Activated T-cell treated with anti-CD3 and anti-CD28 coated beads, Interleukin-2, amount 50 U/mL, for 24 hours (primary cell): Measurements from ENCODE around the gene TNS1.

ENCODE experiments used
- DNase-seq: peaks from one replicate; pipeline ENCODE4 v3.0.0-alpha.2; 2020
- H3K27ac Mint-ChIP-seq: 2 replicates; pipeline ENCODE4 v1.8.0; 2020; ENCODE audit warnings: mild to moderate bottlenecking, mixed read lengths
- H3K27me3 Mint-ChIP-seq: 2 replicates; pipeline ENCODE4 v1.8.0; 2020; ENCODE audit warnings: mixed read lengths
- H3K36me3 Mint-ChIP-seq: 2 replicates; pipeline ENCODE4 v1.8.0; 2020; ENCODE audit warnings: low read depth, mixed read lengths
- H3K4me1 Mint-ChIP-seq: 2 replicates; pipeline ENCODE4 v1.8.0; 2020; ENCODE audit warnings: low read depth, mixed read lengths
- H3K4me3 Mint-ChIP-seq: 2 replicates; pipeline ENCODE4 v1.8.0; 2020; ENCODE audit warnings: mild to moderate bottlenecking, moderate library complexity, mixed read lengths
- H3K9me3 Mint-ChIP-seq: 2 replicates; pipeline ENCODE4 v1.8.0; 2020; ENCODE audit warnings: mixed read lengths

The TNS1 gene

DNA sequence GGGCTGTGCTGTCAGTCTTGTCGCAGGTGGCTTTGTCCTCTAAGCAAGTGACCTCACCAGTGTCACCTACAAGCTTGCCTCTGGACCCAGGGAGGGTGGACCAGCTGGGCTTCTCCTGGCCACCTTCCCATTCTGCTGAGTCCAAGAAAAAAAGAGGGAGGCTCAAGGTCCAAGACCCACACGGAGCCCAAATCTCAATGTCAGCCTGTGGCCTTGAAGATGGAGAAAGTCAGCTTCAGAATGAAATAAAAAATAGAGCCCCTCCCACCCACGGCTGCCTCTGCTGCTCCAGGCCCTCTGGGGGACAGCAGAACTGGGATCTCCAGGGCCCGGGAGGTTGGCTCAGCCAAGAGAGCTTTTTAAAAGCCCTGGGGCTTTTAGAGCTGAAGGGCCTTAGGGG, 145.9 kb downstream of the TNS1 start:
- Mint-ChIP-seq H3K4me1 (no peaks in the 10 kb centered on the region), H3K27me3 (peaks cover 2% of the 10 kb centered on the region), H3K4me3 (no peak overlapping the region), H3K27ac (no peak overlapping the region), H3K36me3 (no peaks in the 10 kb centered on the region), H3K9me3 (no peaks in the 10 kb centered on the region)
- DNase-seq = no peak

DNA sequence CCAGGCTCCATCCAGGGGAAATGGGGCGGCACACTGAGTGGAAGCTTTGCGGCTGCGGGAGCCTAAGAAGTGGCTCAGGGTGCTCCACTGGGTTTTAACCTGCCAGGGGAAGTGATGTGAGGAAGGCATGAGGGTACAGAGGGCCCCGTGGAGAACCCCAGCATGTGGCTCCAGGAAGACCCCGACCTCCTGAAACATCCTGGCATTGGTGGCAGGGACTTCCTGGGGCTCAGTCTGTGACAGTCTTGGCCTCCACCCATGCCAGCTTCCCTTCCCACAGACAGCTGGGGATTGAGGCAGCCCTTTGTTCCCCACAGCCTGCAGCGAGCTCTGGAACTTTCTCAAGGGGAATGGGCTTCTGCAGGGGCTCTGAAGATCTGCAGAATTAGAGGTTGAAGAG, 146.6 kb downstream of the TNS1 start:
- no peaks in the 10 kb centered on the region for H3K4me1 Mint-ChIP-seq
- no peak overlapping the region for H3K27ac Mint-ChIP-seq
- no peaks in the 10 kb centered on the region for H3K9me3 Mint-ChIP-seq
- H3K36me3 Mint-ChIP-seq = no peaks in the 10 kb centered on the region
- H3K27me3 Mint-ChIP-seq = peaks cover 2% of the 10 kb centered on the region
- H3K4me3 Mint-ChIP-seq = no peak overlapping the region
- DNase-seq = no peak

- no peak for DNase-seq
- Mint-ChIP-seq H3K4me3 (no peak overlapping the region), H3K4me1 (no peaks in the 10 kb centered on the region), H3K36me3 (no peaks in the 10 kb centered on the region), H3K27ac (no peak overlapping the region), H3K9me3 (no peaks in the 10 kb centered on the region), H3K27me3 (peaks cover 4% of the 10 kb centered on the region)
Observed at GRCh38 chr2:217854684-217855420, 147.9 kb downstream of the TNS1 start.

DNA sequence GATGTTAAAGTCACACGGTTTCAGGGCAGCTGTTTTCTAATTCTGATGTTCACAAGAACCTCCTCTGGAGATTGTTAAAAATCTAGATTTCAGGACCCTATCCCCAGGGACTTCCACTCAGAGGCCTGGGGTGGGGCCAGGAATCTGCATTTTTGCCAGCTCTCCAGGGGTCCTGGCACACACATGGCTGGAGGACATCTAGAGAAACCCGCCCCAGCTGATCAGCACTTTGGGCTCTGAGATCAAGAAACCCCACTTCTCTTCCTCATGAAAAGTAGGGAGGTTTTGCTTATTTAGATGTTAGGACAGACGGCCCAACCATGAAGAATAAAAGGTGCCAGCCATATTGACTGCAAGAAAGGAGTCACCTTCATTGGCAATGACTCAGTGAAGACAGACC, 148.8 kb downstream of the TNS1 start:
- no peak for DNase-seq
- no peak overlapping the region for H3K4me3 Mint-ChIP-seq
- peaks cover 8% of the 10 kb centered on the region for H3K27me3 Mint-ChIP-seq
- H3K36me3 Mint-ChIP-seq = no peaks in the 10 kb centered on the region
- H3K27ac Mint-ChIP-seq = no peak overlapping the region
- no peaks in the 10 kb centered on the region for H3K9me3 Mint-ChIP-seq
- no peaks in the 10 kb centered on the region for H3K4me1 Mint-ChIP-seq

GRCh38 chr2:217853301-217853881, 149.4 kb downstream of the TNS1 start:
- H3K27ac Mint-ChIP-seq = no peak overlapping the region
- H3K4me3 Mint-ChIP-seq = no peak overlapping the region
- peaks cover 8% of the 10 kb centered on the region for H3K27me3 Mint-ChIP-seq
- DNase-seq = no peak
- no peaks in the 10 kb centered on the region for H3K36me3 Mint-ChIP-seq
- no peaks in the 10 kb centered on the region for H3K4me1 Mint-ChIP-seq
- H3K9me3 Mint-ChIP-seq = no peaks in the 10 kb centered on the region

DNA sequence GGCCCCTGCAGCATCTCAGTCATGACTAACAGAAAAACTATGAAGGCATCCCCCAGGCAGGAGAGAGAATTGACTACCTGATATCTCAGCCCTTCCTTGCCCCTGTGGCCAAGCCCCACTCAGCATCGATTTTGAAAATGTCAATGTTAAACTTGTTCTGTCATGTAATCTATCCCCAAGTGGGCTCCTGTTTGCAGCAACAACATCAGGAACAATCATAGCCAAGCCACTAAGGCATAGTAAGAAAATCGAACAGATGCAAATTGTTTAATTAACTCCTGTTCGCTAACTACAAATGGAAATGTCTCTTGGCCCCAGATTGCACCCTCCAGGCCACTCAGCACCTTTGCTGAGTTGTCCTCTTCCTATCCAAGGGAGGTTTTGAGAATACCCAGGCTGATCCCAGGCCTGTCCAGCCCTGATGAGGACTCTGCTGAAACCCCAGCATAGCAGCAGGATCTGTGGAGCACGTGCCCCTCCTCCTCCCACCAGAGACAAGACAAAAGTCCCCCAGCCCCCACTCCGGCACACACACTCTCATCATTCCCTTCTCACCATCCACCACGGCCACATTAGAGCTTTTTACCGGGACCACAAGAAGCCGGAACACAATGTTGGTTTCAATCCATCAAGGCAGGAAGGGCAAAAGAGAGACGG, 150.1 kb downstream of the TNS1 start:
- no peaks in the 10 kb centered on the region for H3K4me1 Mint-ChIP-seq
- no peak overlapping the region for H3K27ac Mint-ChIP-seq
- H3K4me3 Mint-ChIP-seq = no peak overlapping the region
- no peak for DNase-seq
- H3K9me3 Mint-ChIP-seq = no peaks in the 10 kb centered on the region
- H3K36me3 Mint-ChIP-seq = no peaks in the 10 kb centered on the region
- peaks cover 6% of the 10 kb centered on the region for H3K27me3 Mint-ChIP-seq

DNA sequence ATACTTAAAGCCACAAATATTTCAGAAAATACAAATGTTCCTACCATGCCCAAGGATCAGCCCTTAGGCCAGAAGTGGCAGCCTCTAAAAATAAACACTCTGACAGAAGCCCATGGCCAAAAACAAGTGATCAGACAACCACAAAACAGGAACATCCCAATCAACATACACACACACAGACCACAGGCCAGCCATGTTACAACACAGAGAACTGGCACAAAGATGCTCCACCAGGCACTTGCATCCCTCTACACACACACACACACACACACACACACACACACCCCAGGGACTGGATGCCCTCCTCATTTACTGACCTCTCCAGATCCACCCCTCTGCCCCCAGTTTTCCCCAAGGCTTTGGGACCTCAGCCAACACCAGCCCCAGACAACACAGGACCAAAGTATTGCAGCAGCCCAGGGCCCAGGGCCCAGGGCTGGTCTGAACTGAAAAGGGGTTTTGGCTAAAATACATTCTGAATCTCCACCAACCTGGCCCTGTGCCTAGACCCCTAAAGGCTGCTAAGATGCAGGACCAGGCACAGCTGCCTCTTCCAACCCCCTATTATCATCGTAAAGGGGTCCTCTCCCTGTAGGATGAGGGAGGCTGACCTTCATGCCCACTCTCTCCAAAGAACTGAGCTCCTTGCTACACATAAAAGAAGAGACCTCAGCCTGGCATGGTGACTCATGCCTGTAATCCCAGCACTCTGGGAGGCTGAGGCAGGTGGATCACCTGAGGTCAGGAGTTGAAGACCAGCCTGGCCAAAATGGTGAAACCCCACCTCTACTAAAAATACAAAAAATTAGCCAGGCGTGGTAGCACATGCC, 151.4 kb downstream of the TNS1 start:
- peaks cover 6% of the 10 kb centered on the region for H3K27me3 Mint-ChIP-seq
- no peaks in the 10 kb centered on the region for H3K4me1 Mint-ChIP-seq
- no peak overlapping the region for H3K27ac Mint-ChIP-seq
- H3K9me3 Mint-ChIP-seq = no peaks in the 10 kb centered on the region
- no peak overlapping the region for H3K4me3 Mint-ChIP-seq
- no peak for DNase-seq
- no peaks in the 10 kb centered on the region for H3K36me3 Mint-ChIP-seq

GRCh38 chr2:217849154-217849975, 153.4 kb downstream of the TNS1 start:
- H3K4me3 Mint-ChIP-seq = no peak overlapping the region
- no peak for DNase-seq
- H3K36me3 Mint-ChIP-seq = no peaks in the 10 kb centered on the region
- H3K4me1 Mint-ChIP-seq = no peaks in the 10 kb centered on the region
- no peaks in the 10 kb centered on the region for H3K9me3 Mint-ChIP-seq
- H3K27ac Mint-ChIP-seq = no peak overlapping the region
- peaks cover 6% of the 10 kb centered on the region for H3K27me3 Mint-ChIP-seq

DNA sequence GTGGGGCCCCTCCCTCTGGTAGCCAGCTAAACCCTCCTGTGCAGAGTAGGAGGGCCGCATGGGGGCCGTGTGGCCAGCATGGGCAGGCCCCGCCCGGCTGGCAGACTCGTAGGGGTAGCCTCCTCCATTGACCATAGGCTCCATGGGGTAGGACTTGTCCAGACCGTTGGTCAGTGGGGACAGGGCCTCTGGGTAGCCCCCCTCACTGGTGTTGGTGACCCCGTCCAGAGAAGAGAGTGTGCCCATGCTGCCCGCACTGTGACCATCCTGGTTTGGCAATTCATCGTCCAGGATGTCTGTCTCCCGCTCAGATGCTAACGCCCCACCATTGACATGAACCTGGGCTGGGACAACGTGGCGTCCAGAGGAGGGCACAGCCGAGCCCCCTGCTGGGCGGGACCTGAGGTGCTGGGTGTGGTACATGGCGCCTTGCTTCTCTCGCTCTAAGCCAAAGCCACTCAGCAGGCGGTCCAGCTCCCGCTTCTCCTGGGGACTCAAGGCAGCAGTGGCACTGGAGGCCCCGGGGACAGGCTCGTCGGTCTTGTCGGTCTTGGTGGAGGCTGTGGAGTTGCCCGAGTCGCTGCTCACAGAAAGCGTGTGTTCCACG, 154.3 kb downstream of the TNS1 start:
- Mint-ChIP-seq H3K9me3 (no peaks in the 10 kb centered on the region), H3K27ac (no peak overlapping the region), H3K36me3 (no peaks in the 10 kb centered on the region), H3K27me3 (peaks cover 6% of the 10 kb centered on the region), H3K4me3 (no peak overlapping the region), H3K4me1 (no peaks in the 10 kb centered on the region)
- no peak for DNase-seq

DNA sequence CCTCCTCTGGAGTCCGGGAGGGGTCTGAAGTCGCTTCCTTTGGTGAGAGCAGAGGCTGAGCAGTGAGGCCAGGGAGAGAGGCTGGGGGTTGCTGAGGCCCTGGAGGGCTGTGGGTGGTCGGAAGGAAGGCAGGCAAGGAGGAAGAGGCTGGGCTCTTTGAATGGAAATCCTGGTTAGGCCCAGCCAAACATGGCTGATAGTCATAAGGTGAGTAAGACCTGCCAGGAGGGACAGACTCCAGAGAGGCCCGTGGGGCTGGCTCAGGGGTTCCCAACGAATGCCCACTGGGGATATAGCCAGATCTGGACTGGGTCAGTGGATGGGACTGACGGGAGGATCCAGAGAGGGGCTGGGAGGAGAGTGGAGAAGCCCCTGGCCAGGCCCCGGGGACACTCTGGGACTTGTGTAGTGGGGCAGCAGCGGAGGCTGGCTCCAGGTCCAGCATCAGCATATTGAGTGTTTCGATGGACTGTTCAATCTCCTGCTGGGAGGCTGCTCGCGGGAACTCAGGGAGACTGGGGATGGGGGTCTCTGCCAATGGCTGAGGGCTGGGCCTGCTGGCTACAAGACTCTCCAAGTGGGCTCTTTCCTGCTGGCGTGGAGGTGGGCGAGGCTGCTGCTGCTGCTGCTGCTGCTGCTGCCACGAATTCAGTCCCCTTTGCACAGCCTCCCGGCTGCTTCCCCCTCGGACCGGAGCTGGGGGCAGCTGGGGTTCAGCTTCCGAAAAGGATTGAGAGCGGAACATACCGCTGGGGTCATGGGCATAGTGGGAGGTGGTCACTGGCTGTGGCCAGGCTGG, 155.0 kb downstream of the TNS1 start:
- no peaks in the 10 kb centered on the region for H3K9me3 Mint-ChIP-seq
- H3K27me3 Mint-ChIP-seq = peaks cover 6% of the 10 kb centered on the region

GRCh38 chr2:217847115-217847514, 155.7 kb downstream of the TNS1 start:
- H3K27ac Mint-ChIP-seq = no peak overlapping the region
- no peaks in the 10 kb centered on the region for H3K4me1 Mint-ChIP-seq
- H3K27me3 Mint-ChIP-seq = peaks cover 6% of the 10 kb centered on the region
- no peaks in the 10 kb centered on the region for H3K9me3 Mint-ChIP-seq
- DNase-seq = no peak
- no peak overlapping the region for H3K4me3 Mint-ChIP-seq
- no peaks in the 10 kb centered on the region for H3K36me3 Mint-ChIP-seq

More for the DNA sequence above, 155.0 kb downstream of the TNS1 start:
- DNase-seq = no peak
- H3K36me3 Mint-ChIP-seq = no peaks in the 10 kb centered on the region
- no peak overlapping the region for H3K4me3 Mint-ChIP-seq
- no peak overlapping the region for H3K27ac Mint-ChIP-seq
- no peaks in the 10 kb centered on the region for H3K4me1 Mint-ChIP-seq

GRCh38 chr2:217846321-217846743, 156.5 kb downstream of the TNS1 start:
- H3K4me1 Mint-ChIP-seq = no peaks in the 10 kb centered on the region
- no peaks in the 10 kb centered on the region for H3K36me3 Mint-ChIP-seq
- DNase-seq = no peak

GRCh38 chr2:217845301-217845700, 157.5 kb downstream of the TNS1 start:
- Mint-ChIP-seq H3K27me3 (peaks cover 6% of the 10 kb centered on the region), H3K27ac (no peak overlapping the region), H3K4me1 (no peaks in the 10 kb centered on the region), H3K4me3 (no peak overlapping the region), H3K9me3 (no peaks in the 10 kb centered on the region), H3K36me3 (no peaks in the 10 kb centered on the region)
- no peak for DNase-seq

More at GRCh38 chr2:217846321-217846743, 156.5 kb downstream of the TNS1 start:
- Mint-ChIP-seq H3K9me3 (no peaks in the 10 kb centered on the region), H3K27me3 (peaks cover 6% of the 10 kb centered on the region), H3K4me3 (no peak overlapping the region), H3K27ac (no peak overlapping the region)
